Ishikawa (cell line): ENCODE results near the gene RAPGEF6.

Source experiments
- CEBPB ChIP-seq: IDR thresholded peaks from 2 replicates; pipeline ENCODE4 v1.6.1; 2012
- CREB1 ChIP-seq: IDR thresholded peaks from 2 replicates; pipeline ENCODE4 v1.6.1; 2012; ENCODE audit warnings: low read depth
- EGR1 ChIP-seq: IDR thresholded peaks from 2 replicates; pipeline ENCODE4 v1.6.1; 2012
- EP300 ChIP-seq: IDR thresholded peaks from 2 replicates; pipeline ENCODE4 v1.6.1; 2012; ENCODE audit warnings: borderline replicate concordance
- FOXM1 ChIP-seq: IDR thresholded peaks from 2 replicates; pipeline ENCODE4 v1.6.1; 2012; ENCODE audit warnings: low read depth, borderline replicate concordance
- NFIC ChIP-seq: IDR thresholded peaks from 2 replicates; pipeline ENCODE4 v1.6.1; 2012
- RAD21 ChIP-seq: IDR thresholded peaks from 2 replicates; pipeline ENCODE4 v1.6.1; 2012; ENCODE audit warnings: low read depth
- TAF1 ChIP-seq: IDR thresholded peaks from 2 replicates; pipeline ENCODE4 v1.6.1; 2012; ENCODE audit warnings: low read depth, mild to moderate bottlenecking
- TCF12 ChIP-seq: IDR thresholded peaks from 2 replicates; pipeline ENCODE4 v1.6.1; 2012; ENCODE audit warnings: low read depth
- TEAD4 ChIP-seq: IDR thresholded peaks from 2 replicates; pipeline ENCODE4 v1.6.1; 2012
- YY1 ChIP-seq: IDR thresholded peaks from 2 replicates; pipeline ENCODE4 v1.6.1; 2012; ENCODE audit warnings: low read depth
- ZBTB7A ChIP-seq: IDR thresholded peaks from 2 replicates; pipeline ENCODE4 v1.6.1; 2012; ENCODE audit warnings: low read depth
- TF ChIP-seq, protein P1 (sequence below): IDR thresholded peaks from 2 replicates; pipeline ENCODE4 v1.6.1; 2012; ENCODE audit warnings: low read depth, mild to moderate bottlenecking
- TF ChIP-seq, protein P2 (sequence below): IDR thresholded peaks from 2 replicates; pipeline ENCODE4 v1.6.1; 2012
- TF ChIP-seq, protein P3 (sequence below): IDR thresholded peaks from 2 replicates; pipeline ENCODE4 v1.6.1; 2012

Gene RAPGEF6

DNA sequence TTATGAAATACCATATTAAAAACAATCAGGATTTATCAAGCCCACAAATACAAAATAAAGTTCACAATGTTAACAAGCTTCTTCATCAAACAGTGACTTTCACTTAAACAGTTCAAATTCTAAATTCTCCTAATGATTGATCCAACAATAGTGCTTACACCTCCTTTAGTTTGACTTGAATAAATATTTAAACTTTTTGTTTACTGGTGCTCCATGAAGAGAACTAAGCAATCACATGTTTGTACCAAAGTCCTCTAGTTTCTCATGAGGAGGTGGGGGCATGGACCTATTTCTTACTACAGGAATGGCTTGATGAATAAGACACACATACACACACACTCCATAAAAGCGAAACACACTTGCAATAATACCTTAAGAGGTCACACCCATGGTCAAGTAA lies 95.8 kb downstream of the RAPGEF6 start:
- TF ChIP-seq CEBPB (no peak), YY1 (no peak), NFIC (no peak), TAF1 (no peak), TEAD4 (no peak), CREB1 (no peak), EGR1 (no peak), TCF12 (no peak)
- TF ChIP-seq, protein P1, sequence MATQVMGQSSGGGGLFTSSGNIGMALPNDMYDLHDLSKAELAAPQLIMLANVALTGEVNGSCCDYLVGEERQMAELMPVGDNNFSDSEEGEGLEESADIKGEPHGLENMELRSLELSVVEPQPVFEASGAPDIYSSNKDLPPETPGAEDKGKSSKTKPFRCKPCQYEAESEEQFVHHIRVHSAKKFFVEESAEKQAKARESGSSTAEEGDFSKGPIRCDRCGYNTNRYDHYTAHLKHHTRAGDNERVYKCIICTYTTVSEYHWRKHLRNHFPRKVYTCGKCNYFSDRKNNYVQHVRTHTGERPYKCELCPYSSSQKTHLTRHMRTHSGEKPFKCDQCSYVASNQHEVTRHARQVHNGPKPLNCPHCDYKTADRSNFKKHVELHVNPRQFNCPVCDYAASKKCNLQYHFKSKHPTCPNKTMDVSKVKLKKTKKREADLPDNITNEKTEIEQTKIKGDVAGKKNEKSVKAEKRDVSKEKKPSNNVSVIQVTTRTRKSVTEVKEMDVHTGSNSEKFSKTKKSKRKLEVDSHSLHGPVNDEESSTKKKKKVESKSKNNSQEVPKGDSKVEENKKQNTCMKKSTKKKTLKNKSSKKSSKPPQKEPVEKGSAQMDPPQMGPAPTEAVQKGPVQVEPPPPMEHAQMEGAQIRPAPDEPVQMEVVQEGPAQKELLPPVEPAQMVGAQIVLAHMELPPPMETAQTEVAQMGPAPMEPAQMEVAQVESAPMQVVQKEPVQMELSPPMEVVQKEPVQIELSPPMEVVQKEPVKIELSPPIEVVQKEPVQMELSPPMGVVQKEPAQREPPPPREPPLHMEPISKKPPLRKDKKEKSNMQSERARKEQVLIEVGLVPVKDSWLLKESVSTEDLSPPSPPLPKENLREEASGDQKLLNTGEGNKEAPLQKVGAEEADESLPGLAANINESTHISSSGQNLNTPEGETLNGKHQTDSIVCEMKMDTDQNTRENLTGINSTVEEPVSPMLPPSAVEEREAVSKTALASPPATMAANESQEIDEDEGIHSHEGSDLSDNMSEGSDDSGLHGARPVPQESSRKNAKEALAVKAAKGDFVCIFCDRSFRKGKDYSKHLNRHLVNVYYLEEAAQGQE: no peak
- TF ChIP-seq, protein P2, sequence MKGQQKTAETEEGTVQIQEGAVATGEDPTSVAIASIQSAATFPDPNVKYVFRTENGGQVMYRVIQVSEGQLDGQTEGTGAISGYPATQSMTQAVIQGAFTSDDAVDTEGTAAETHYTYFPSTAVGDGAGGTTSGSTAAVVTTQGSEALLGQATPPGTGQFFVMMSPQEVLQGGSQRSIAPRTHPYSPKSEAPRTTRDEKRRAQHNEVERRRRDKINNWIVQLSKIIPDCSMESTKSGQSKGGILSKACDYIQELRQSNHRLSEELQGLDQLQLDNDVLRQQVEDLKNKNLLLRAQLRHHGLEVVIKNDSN: no peak

DNA sequence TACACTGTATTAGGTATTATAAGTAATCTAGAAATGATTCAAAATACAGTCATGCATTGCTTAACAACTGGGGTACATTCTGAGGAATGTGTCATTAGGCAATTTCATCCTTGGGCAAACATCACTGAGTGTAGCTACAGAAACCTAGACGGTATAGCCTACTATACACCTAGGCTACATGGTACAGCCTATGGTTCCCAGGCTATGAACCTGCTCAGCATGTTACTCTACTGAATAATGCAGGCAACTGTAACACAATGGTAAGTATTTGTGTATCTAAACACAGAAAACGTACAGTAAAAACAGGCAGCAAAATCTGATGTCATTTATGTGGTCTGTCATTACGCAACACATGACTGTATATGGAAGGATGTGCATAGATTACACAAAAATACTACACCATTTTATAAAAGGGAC lies 96.8 kb downstream of the RAPGEF6 start:
- TF ChIP-seq CEBPB: peak; percentile 70
- TF ChIP-seq RAD21: no peak
- TF ChIP-seq, protein P3, sequence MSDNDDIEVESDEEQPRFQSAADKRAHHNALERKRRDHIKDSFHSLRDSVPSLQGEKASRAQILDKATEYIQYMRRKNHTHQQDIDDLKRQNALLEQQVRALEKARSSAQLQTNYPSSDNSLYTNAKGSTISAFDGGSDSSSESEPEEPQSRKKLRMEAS: no peak
- TF ChIP-seq TAF1: no peak
- no peak for TF ChIP-seq ZBTB7A

DNA sequence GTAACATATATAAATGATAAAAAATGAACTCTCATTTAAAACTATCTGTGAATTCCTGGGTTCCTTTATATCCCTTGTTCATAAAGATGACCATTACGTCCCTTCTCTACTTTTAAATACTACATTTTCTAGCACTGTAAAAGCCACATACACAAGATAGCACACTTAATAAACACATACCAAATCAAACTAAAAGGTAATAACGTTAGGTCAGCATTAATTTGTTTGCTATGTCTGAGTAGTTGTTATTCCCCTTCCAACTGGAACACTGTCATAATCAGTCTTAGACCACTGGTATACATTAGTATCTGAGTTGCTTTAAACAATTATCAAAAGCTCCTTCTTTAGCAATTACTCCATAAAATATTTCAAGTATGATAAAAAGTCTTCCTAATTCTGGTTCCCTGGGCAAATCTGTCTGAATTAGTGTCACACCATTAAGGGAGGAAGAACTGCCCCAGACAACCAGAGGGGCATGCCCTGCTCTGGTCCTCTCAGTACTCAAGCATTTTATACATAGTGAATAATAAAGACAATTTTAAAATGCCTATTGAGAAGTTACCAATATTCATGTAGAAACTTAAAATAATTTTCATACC lies 98.1 kb downstream of the RAPGEF6 start:
- TF ChIP-seq YY1 (no peak), TAF1 (no peak), CEBPB (no peak), CREB1 (no peak), EGR1 (no peak)
- TF ChIP-seq, protein P1: no peak
- TF ChIP-seq, protein P2: no peak

DNA sequence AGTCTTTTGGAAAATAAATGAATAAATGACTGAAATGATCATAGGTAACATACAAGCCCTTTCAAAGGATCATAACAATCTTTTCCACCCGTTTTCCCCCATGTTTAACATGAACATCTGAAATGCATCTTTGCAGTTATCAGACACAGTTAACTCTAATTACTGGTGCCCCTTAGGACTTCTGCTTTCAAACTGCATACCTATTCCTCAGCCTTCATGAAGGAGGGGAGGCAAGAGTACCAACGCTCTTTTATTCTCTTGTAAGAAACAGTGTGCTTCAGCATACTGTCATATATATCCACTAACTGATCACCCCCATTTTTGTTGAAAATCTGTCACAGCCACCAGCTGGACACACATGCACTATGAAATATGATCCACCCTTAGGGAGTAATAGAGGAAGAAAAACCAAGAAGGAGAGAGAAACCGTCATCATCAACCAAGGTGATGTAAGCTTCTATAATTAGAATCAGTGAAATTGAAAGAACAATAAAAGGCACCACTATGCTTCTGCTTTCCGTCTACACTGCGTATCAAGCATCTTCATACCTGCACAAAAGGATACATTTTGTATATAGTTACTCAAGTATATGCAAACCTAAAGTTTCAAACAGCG lies 98.7 kb downstream of the RAPGEF6 start:
- TF ChIP-seq EGR1 (no peak), FOXM1 (no peak), TCF12 (no peak), ZBTB7A (no peak), YY1 (no peak), CREB1 (no peak), TAF1 (no peak), EP300 (no peak), TEAD4 (no peak), RAD21 (no peak)
- TF ChIP-seq, protein P3: no peak

DNA sequence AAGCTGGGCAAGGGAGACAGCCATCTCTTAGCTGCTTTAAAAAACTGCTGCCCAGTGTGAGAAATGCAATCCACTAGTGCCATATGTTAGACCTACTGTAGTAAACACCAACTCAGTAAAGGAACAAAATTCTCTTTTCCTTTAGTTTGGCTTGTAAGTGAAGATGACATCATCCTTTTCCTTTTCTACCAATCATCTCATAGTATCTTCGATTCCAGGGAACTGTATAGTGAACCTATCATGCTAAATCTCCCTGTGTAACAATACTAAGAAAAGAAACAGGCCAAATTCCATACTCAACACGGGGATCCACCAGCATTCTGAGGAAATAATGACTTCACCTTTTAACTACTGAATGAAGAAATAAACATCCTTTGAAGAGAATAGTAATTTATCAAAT lies 100.1 kb downstream of the RAPGEF6 start:
- no peak for TF ChIP-seq TEAD4
- no peak for TF ChIP-seq EP300
- TF ChIP-seq NFIC: no peak

DNA sequence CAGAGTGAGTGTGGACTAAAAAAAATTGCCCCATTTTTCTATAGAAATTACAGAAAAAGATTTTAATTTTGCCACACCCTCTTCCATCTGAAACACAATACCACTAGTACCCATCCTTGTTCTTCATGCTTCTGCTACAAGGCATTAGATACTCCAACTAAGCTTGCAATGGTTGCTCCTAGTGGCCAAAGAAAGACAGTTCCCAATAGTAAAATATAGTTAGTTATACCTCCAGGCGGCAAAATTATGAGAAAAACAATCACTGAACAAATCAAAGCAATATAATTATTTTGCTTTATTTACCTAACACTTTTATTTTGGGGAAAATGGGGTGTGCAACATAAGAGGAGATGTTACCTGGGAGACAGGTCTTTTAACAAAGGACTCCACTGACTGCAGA lies 101.2 kb downstream of the RAPGEF6 start:
- TF ChIP-seq ZBTB7A (no peak), NFIC (no peak), TEAD4 (no peak), RAD21 (no peak), TAF1 (no peak)

DNA sequence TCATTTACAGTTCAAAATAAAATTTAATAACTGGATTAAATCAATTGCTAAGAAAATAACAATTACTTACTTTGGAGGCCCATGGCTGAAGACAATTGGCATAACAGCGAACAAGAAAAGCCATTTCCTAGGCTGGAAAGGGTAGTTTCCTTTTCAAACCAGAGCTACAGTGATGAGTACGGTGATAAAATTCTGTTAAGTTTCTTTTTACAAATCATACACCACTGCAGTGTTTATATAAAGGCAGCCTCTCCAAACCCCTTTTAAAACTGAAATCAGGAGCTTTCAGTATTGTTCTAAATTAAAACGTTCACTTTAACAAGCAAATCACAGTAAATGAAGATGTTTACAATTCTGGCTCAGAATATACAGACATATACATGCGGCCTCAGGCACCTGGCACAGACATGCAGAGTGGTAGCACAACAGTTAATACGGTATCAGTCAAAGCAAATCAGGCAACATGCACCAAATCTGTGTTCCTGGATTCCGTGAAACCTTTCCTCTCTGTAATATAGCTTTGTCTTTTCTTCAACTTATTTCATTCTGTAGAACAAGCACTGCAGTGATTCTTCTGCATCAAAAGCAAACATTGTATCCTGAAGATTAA lies 102.9 kb downstream of the RAPGEF6 start:
- TF ChIP-seq TEAD4 (no peak), RAD21 (no peak), TCF12 (no peak), EP300 (no peak), CEBPB (no peak), ZBTB7A (no peak)
- TF ChIP-seq, protein P2: no peak
- TF ChIP-seq, protein P3: no peak
